Spleen (tissue), 11 donors: ENCODE data around the gene POU2F3. TPM values are rescaled to one million over a fixed set of nuclear protein-coding genes. Genes with fewer than 3 reads are reported as not detected.

Experiments used
- DNase-seq: peaks from one replicate; pipeline ENCODE4 v3.0.0-alpha.2; 2020
- H3K27ac ChIP-seq, 8 donors: fragments of 200-600 bp; sonication (generic) in 7 of 8; 1 replicate in 4 of 8; 2 replicates in 4 of 8; pipeline versions ENCODE4 v1.5.0 to v1.8.0; 2016 to 2021; ENCODE audit warnings: inconsistent platforms in 4 of 8, mild to moderate bottlenecking in 4 of 8, moderate library complexity in 1 of 8
- H3K27me3 ChIP-seq, 7 donors: fragments of 200-600 bp; sonication (generic) in 6 of 7; replicated peaks in 1 of 7; 1 replicate in 4 of 7; 2 replicates in 3 of 7; pipeline versions ENCODE4 v1.5.0 to v1.8.0; 2016 to 2021; ENCODE audit warnings: inconsistent platforms in 3 of 7, mild to moderate bottlenecking in 1 of 7
- H3K36me3 ChIP-seq, 6 donors: fragments of 200-600 bp; sonication (generic) in 5 of 6; 1 replicate in 4 of 6; 2 replicates in 2 of 6; pipeline versions ENCODE4 v1.5.0 to v1.8.0; 2016 to 2021; ENCODE audit warnings: inconsistent platforms in 2 of 6
- H3K4me1 ChIP-seq, 6 donors: fragments of 200-600 bp; sonication (generic) in 5 of 6; 1 replicate in 3 of 6; 2 replicates in 3 of 6; pipeline versions ENCODE4 v1.5.0 to v1.8.0; 2016 to 2021; ENCODE audit warnings: inconsistent platforms in 3 of 6
- H3K4me3 ChIP-seq, 8 donors: fragments of 200-600 bp; sonication (generic) in 7 of 8; 1 replicate in 4 of 8; 2 replicates in 4 of 8; pipeline versions ENCODE4 v1.5.0 to v1.8.0; 2016 to 2021; ENCODE audit warnings: inconsistent platforms in 4 of 8, mild to moderate bottlenecking in 4 of 8, moderate library complexity in 2 of 8
- H3K9me3 ChIP-seq, 8 donors: fragments of 200-600 bp; sonication (generic) in 7 of 8; 1 replicate in 4 of 8; 2 replicates in 4 of 8; pipeline versions ENCODE4 v1.5.0 to v1.8.0; 2016 to 2021; ENCODE audit warnings: inconsistent platforms in 4 of 8
- CTCF ChIP-seq, 11 experiments: fragments of 200-600 bp in 7 of 11; fragments of 450-650 bp in 4 of 11; sonication (generic) in 4 of 11; IDR thresholded peaks in 8 of 11; conservative IDR thresholded peaks in 3 of 11; 1 replicate in 7 of 11; 2 replicates in 4 of 11; pipeline versions ENCODE4 v1.4.0 to v1.8.0; 2016 to 2021; ENCODE audit warnings: antibody characterized with exemption in 11 of 11, inconsistent platforms in 4 of 11, mild to moderate bottlenecking in 1 of 11
- POLR2A ChIP-seq, 3 donors: fragments of 450-650 bp; IDR thresholded peaks; one replicate each; pipeline ENCODE4 v1.5.1; 2017; ENCODE audit warnings: antibody characterized with exemption in 3 of 3, mild to moderate bottlenecking in 1 of 3
- POLR2AphosphoS5 ChIP-seq, 3 donors: sonication (generic); formaldehyde crosslinking; IDR thresholded peaks; one replicate each; pipeline ENCODE4 v1.5.1; 2017; ENCODE audit warnings: antibody characterized with exemption in 3 of 3
- WGBS, 5 donors: extraction: QIAGEN DNeasy Blood & Tissue Kit in 3 of 5; methylation state at CpG; one replicate each; pipeline versions ENCODE4 v1.1.5 to v1.1.7; 2013 to 2018; 5-methylcytosine and 5-hydroxymethylcytosine counted together
- intact Hi-C: fragments of 100-400 bp; cut with DNase I; formaldehyde crosslinking; loops from one replicate; pipeline ENCODE4 v1.15.0; 2023; ENCODE audit warnings: low total_unique reads
- polyA plus RNA-seq, 3 donors: library from polyadenylated mRNA; stranded (reverse); fragments of 200-250 nt; gene quantifications; one replicate each; pipeline ENCODE4 v1.2.1, GENCODE V29; 2013
- total RNA-seq, 7 donors: library from RNA; depleted of rRNA in 3 of 7; stranded (reverse); fragments of >200 nt in 3 of 7; fragmentation: NEBNext Ultra II Directional in 4 of 7; extraction: Animal tissue kit (Norgen Biotek cat#: 25700) in 4 of 7; gene quantifications; one replicate each; pipeline versions ENCODE4 v1.1.0 to v1.2.1, GENCODE V29; 2016 to 2021
- donor health status: healthy with polysubstance abuse.
- donor health status: DM: no; HTN: no; CAD: no; lungs with moderate emphysema.
- donor health status: DM: no; HTN: no; CAD: no.
- donor health status: Bipolar disorder and iron deficiency.
- donor health status: healthy.
- donor health status: DM: no; HTN: no; CAD: no.
- donor health status: DM: yes; HTN: yes; CAD: no.

POU2F3 gene
- total and polyA plus RNA-seq, 10 donors: 0.04 to 0.27 (median 0.19) TPM; not detected in 4

- Histone ChIP-seq H3K36me3 (no peaks in the 10 kb centered on the region), H3K9me3 (no peaks in the 10 kb centered on the region), H3K27me3 (peaks cover 0 to 77% (median 0%) of the 10 kb centered on the region in 7 donors), H3K27ac (no peak overlapping the region), H3K4me1 (peaks cover 0 to 20% (median 9%) of the 10 kb centered on the region in 6 donors), H3K4me3 (no peak overlapping the region)
- no peak for TF ChIP-seq POLR2AphosphoS5 (IDR thresholded peaks at IDR 0.05)
- TF ChIP-seq POLR2A (IDR thresholded peaks at IDR 0.05): no peak
- TF ChIP-seq CTCF (IDR thresholded peaks at IDR 0.05 in 8 of 11, conservative IDR thresholded peaks at IDR 0.05 in 3 of 11): no peak
- 83 to 89% (median 87%) methylated on average over 6 of the region's 6 CpGs for WGBS, 5 donors
- intact Hi-C loops: no loop called here
- DNase-seq: no peak
Observed at GRCh38 chr11:120352405-120352804, 112.5 kb downstream of the POU2F3 start.

- peaks cover 0 to 61% (median 0%) of the 10 kb centered on the region in 7 donors for H3K27me3 ChIP-seq
- peaks cover 0 to 11% (median 0%) of the 10 kb centered on the region in 6 donors for H3K4me1 ChIP-seq
- H3K4me3 ChIP-seq: no peak overlapping the region
- no peak overlapping the region for H3K27ac ChIP-seq
- TF ChIP-seq POLR2AphosphoS5 (IDR thresholded peaks at IDR 0.05) (no peak), POLR2A (IDR thresholded peaks at IDR 0.05) (no peak), CTCF (IDR thresholded peaks at IDR 0.05 in 8 of 11, conservative IDR thresholded peaks at IDR 0.05 in 3 of 11) (no peak)
- no peak for DNase-seq
- 63 to 85% (median 80%) methylated on average over 1 of the region's 1 CpG for WGBS, 5 donors
- no peaks in the 10 kb centered on the region for H3K36me3 ChIP-seq
- H3K9me3 ChIP-seq: no peaks in the 10 kb centered on the region
- intact Hi-C loops: no loop called here
Observed at GRCh38 chr11:120354068-120354467, 114.1 kb downstream of the POU2F3 start.

GRCh38 chr11:120354779-120355178 lies 114.8 kb downstream of the POU2F3 start:
- no peak overlapping the region for H3K4me3 ChIP-seq
- 74 to 85% (median 82%) methylated on average over 6 of the region's 6 CpGs for WGBS, 5 donors
- H3K36me3 ChIP-seq: no peaks in the 10 kb centered on the region
- TF ChIP-seq CTCF (IDR thresholded peaks at IDR 0.05 in 8 of 11, conservative IDR thresholded peaks at IDR 0.05 in 3 of 11) (no peak), POLR2A (IDR thresholded peaks at IDR 0.05) (no peak), POLR2AphosphoS5 (IDR thresholded peaks at IDR 0.05) (no peak)
- peaks cover 0 to 54% (median 0%) of the 10 kb centered on the region in 7 donors for H3K27me3 ChIP-seq
- no peak for DNase-seq
- H3K9me3 ChIP-seq: no peaks in the 10 kb centered on the region
- no peak overlapping the region for H3K27ac ChIP-seq
- intact Hi-C loops: no loop called here
- H3K4me1 ChIP-seq: peaks cover 0 to 11% (median 0%) of the 10 kb centered on the region in 6 donors

- intact Hi-C loops: no loop called here
- Histone ChIP-seq H3K4me3 (no peak overlapping the region), H3K4me1 (peaks cover 0 to 13% (median 0%) of the 10 kb centered on the region in 6 donors), H3K9me3 (no peaks in the 10 kb centered on the region), H3K27me3 (peaks cover 0 to 27% (median 0%) of the 10 kb centered on the region in 7 donors), H3K27ac (no peak overlapping the region), H3K36me3 (no peaks in the 10 kb centered on the region)
- no peak for DNase-seq
- no peak for TF ChIP-seq POLR2AphosphoS5 (IDR thresholded peaks at IDR 0.05)
- no peak for TF ChIP-seq POLR2A (IDR thresholded peaks at IDR 0.05)
- TF ChIP-seq CTCF (IDR thresholded peaks at IDR 0.05 in 8 of 11, conservative IDR thresholded peaks at IDR 0.05 in 3 of 11): no peak
- WGBS, 5 donors: 93 to 95% (median 94%) methylated on average over 6 of the region's 6 CpGs
Observed at GRCh38 chr11:120357620-120358019, 117.7 kb downstream of the POU2F3 start.
